Measurements from ENCODE around the gene TMEM60.

DNA sequence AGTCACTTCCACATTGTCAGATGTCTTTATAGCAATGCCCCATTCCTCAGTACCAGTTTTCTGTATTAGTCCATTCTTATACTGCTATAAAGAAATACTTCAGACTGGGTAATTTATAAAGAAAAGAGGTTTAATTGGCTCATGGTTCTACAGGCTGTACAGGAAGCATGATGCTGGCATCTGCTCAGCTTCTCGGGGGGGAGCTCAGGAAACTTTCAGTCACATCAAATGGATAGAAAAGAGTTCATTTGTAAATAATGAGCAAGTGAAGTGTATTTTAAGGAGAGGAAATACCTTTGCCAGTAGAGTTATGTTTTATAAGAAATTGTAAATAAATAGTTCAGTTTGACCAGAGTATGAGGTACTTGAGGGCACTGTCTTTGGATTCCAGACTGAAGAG is 50.5 kb downstream of the TMEM60 start:
- no peak for TF ChIP-seq CTCF (IDR thresholded peaks at IDR 0.05; ENCODE audit: low read depth, low read length)
- TF ChIP-seq POLR2A (IDR thresholded peaks at IDR 0.05; ENCODE audit: extremely low read depth, insufficient read length), result no peak
- TF ChIP-seq, protein P1, sequence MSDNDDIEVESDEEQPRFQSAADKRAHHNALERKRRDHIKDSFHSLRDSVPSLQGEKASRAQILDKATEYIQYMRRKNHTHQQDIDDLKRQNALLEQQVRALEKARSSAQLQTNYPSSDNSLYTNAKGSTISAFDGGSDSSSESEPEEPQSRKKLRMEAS (IDR thresholded peaks at IDR 0.05; ENCODE audit: low read depth, low read length), result no peak
